ENCODE measurements around the gene ILDR2. TPM values are rescaled to one million over a fixed set of nuclear protein-coding genes. Genes with fewer than 3 reads are reported as not detected.

Gene ILDR2
- total RNA-seq, 1 donor from 2014 or later, result 3.6 TPM

- no peak for DNase-seq
- peaks cover 27% of the 10 kb centered on the region for H3K27me3 ChIP-seq (ENCODE audit: low read depth)
- H3K4me3 ChIP-seq, result no peak overlapping the region
- TF ChIP-seq CTCF (IDR thresholded peaks at IDR 0.05; ENCODE audit: borderline replicate concordance), result no peak
- no peaks in the 10 kb centered on the region for H3K4me1 ChIP-seq
- H3K36me3 ChIP-seq, result no peaks in the 10 kb centered on the region
- peaks cover 10% of the 10 kb centered on the region for H3K9me3 ChIP-seq (replicated peaks)
- intact Hi-C loops (cut with micrococcal nuclease), result no loop called here
- no peak overlapping the region for H3K27ac ChIP-seq (replicated peaks)
Observed at GRCh38 chr1:166895766-166896165, 79.6 kb downstream of the ILDR2 start.

GRCh38 chr1:166889776-166890175 lies 85.6 kb downstream of the ILDR2 start:
- TF ChIP-seq CTCF (IDR thresholded peaks at IDR 0.05; ENCODE audit: borderline replicate concordance), result no peak
- intact Hi-C loops (cut with micrococcal nuclease), result loop anchor here (5.0 kb wide), 1 partner anchor 168 kb away; no protein-coding TSS in a partner anchor
- DNase-seq, result no peak
- H3K4me1 ChIP-seq, result no peaks in the 10 kb centered on the region
- H3K9me3 ChIP-seq (replicated peaks), result no peaks in the 10 kb centered on the region
- H3K27me3 ChIP-seq (ENCODE audit: low read depth), result peaks cover 48% of the 10 kb centered on the region
- no peak overlapping the region for H3K27ac ChIP-seq (replicated peaks)
- no peak overlapping the region for H3K4me3 ChIP-seq
- H3K36me3 ChIP-seq, result no peaks in the 10 kb centered on the region

- H3K4me1 ChIP-seq, result peaks cover 7% of the 10 kb centered on the region
Observed at GRCh38 chr1:166888373-166889111, 86.8 kb downstream of the ILDR2 start.

GRCh38 chr1:166884971-166885370 lies 90.4 kb downstream of the ILDR2 start:
- Histone ChIP-seq H3K9me3 (replicated peaks) (no peaks in the 10 kb centered on the region), H3K4me3 (no peak overlapping the region), H3K27me3 (ENCODE audit: low read depth) (peaks cover 50% of the 10 kb centered on the region), H3K27ac (replicated peaks) (no peak overlapping the region), H3K36me3 (no peaks in the 10 kb centered on the region), H3K4me1 (peaks cover 7% of the 10 kb centered on the region)
- intact Hi-C loops (cut with micrococcal nuclease), result no loop called here
- TF ChIP-seq CTCF (IDR thresholded peaks at IDR 0.05; ENCODE audit: borderline replicate concordance), result no peak
- no peak for DNase-seq

More at GRCh38 chr1:166888373-166889111, 86.8 kb downstream of the ILDR2 start:
- no peak overlapping the region for H3K4me3 ChIP-seq
- H3K9me3 ChIP-seq (replicated peaks), result no peaks in the 10 kb centered on the region
- TF ChIP-seq CTCF (IDR thresholded peaks at IDR 0.05; ENCODE audit: borderline replicate concordance), result no peak
- intact Hi-C loops (cut with micrococcal nuclease), result no loop called here
- no peak overlapping the region for H3K27ac ChIP-seq (replicated peaks)
- peaks cover 53% of the 10 kb centered on the region for H3K27me3 ChIP-seq (ENCODE audit: low read depth)
- no peak for DNase-seq
- H3K36me3 ChIP-seq, result no peaks in the 10 kb centered on the region

- intact Hi-C loops (cut with micrococcal nuclease), result no loop called here
- no peaks in the 10 kb centered on the region for H3K36me3 ChIP-seq
- TF ChIP-seq CTCF (IDR thresholded peaks at IDR 0.05; ENCODE audit: borderline replicate concordance), result peak; percentile 76
- peak overlapping the region; percentile 32 for H3K4me3 ChIP-seq
- H3K9me3 ChIP-seq (replicated peaks), result no peaks in the 10 kb centered on the region
- peaks cover 7% of the 10 kb centered on the region for H3K4me1 ChIP-seq
- peaks cover 50% of the 10 kb centered on the region for H3K27me3 ChIP-seq (ENCODE audit: low read depth)
- no peak overlapping the region for H3K27ac ChIP-seq (replicated peaks)
- peak; percentile 34 for DNase-seq
Observed at GRCh38 chr1:166884040-166884642, 91.2 kb downstream of the ILDR2 start.
